ENCODE measurements around the gene SGTA. TPM values are rescaled to one million over a fixed set of nuclear protein-coding genes. Genes with fewer than 3 reads are reported as not detected.

Gene SGTA
- total and polyA plus RNA-seq, 2 of the 4 experiments (the other 2 are of a cell fraction) = 17.4 to 72.9 TPM

DNA sequence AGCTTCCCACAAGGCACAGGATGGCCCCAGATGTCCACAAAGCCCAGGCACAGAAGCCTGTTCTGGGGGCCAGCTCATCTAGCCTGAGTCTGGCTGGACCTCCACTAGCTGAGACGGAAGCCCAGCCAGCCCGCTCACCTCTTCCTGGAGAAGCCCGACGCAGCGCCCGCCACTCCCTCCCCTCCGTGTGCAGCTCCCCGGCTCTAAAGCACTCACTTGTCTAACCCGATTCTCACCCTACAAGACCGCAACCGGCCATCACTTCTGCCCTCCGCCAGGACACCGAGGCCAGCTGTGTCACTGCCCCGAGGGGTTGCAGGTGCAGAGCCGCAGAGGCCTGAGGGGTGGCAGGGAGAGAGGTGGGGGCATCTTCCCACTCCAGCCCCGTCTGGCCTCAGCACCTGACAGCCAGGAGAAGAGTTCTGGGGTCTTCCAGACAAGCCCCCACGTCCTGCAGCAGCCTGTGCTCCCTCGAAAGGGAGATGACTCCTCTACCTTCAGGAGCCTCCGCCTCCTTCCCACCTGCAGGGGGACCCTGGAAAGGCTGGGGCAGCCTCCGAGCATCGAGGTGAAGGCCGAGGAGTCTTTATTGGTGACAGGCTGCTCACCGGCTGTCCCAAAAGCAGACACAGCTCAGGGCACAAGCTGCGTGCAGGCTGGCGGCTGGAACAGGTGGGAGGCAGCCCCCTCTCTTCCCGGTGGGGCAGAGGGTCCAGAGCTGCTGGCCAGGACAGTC, 56.0 kb downstream of the SGTA start:
- H2AK9ac ChIP-seq (replicated peaks; ENCODE audit: low read depth, low read length, poor library complexity) = no peak overlapping the region
- H3K36me3 ChIP-seq (ENCODE audit: control insufficient read depth, insufficient read depth, low read length) = no peaks in the 10 kb centered on the region
- H3K4me1 ChIP-seq (ENCODE audit: control insufficient read depth, insufficient read depth, low read length) = peaks cover 12% of the 10 kb centered on the region
- H3K23ac ChIP-seq (ENCODE audit: low read depth, low read length) = no peak overlapping the region
- no peak overlapping the region for H3K14ac ChIP-seq (replicated peaks; ENCODE audit: low read depth, low read length)
- H4K91ac ChIP-seq (ENCODE audit: insufficient read depth, low read depth, low read length) = no peak overlapping the region
- dilution Hi-C loops (cut with HindIII; ENCODE audit: low sequenced_read_pairs, unreplicated experiment) (no loop called here), intact Hi-C loops (cut with micrococcal nuclease) (no loop called here), in situ Hi-C loops (cut with MboI; ENCODE audit: low sequenced_read_pairs) (no loop called here)
- peaks cover 0 to 6% of the 10 kb centered on the region in 2 experiments; a peak in 1 of 4 replicates for H3K79me1 ChIP-seq (ENCODE audit: low read depth in 1 of 2, low read length in 2 of 2)
- no peak overlapping the region for H3K9ac ChIP-seq (ENCODE audit: low read depth, low read length)
- 40% methylated on average over 4 of the region's 26 CpGs; no CpG with 5 or more reads in 1 of the 2 experiments for WGBS, 2 experiments (ENCODE audit: extremely low coverage in 2 of 2, insufficient read length in 1 of 2)
- no peaks in the 10 kb centered on the region for H3K9me3 ChIP-seq (ENCODE audit: control insufficient read depth, insufficient read depth, low read length)
- no TSS peak for BruUV-seq (replicated peaks)
- no peak overlapping the region for H2BK15ac ChIP-seq (ENCODE audit: low read depth, low read length)
- H3K56ac ChIP-seq (ENCODE audit: extremely low read depth, insufficient read depth, low read length) = no peak overlapping the region
- no peak overlapping the region for H3K4me2 ChIP-seq (ENCODE audit: low read depth, low read length)
- peak overlapping the region; percentile 5 for H2AFZ ChIP-seq (replicated peaks; ENCODE audit: low read length, poor library complexity)
- H2BK120ac ChIP-seq (ENCODE audit: low read depth, low read length) = no peak overlapping the region
- peaks cover 14% of the 10 kb centered on the region for H3K27me3 ChIP-seq (ENCODE audit: control insufficient read depth, insufficient read depth, low read length)
- TF ChIP-seq NFE2L2 (IDR thresholded peaks at IDR 0.05; ENCODE audit: low read depth, low read length) (no peak), SMC3 (IDR thresholded peaks at IDR 0.05; ENCODE audit: low read depth, low read length) (no peak), POLR2A (IDR thresholded peaks at IDR 0.05; ENCODE audit: low read depth, low read length) (no peak), CHD1 (IDR thresholded peaks at IDR 0.05; ENCODE audit: low read depth, low read length) (no peak)
- DNase-seq (no peak), ATAC-seq (ENCODE audit: low read depth) (no peak)
- POLR2A ChIA-PET (ENCODE audit: unreplicated experiment) = no interaction called here
- CTCF ChIA-PET = no interaction called here
- no peak overlapping the region for H2BK20ac ChIP-seq (ENCODE audit: low read depth, low read length)
- no peaks in the 10 kb centered on the region; the same call in 1 of the 2 replicates for H4K20me1 ChIP-seq (ENCODE audit: insufficient read depth, low read length)
- no peak overlapping the region for H2AK5ac ChIP-seq (ENCODE audit: low read depth, low read length)
- no peak overlapping the region for H3K4ac ChIP-seq (ENCODE audit: low read depth, low read length)
- no peak overlapping the region for H2BK5ac ChIP-seq (ENCODE audit: low read depth, low read length, poor library complexity, severe bottlenecking)
- peaks cover 7% of the 10 kb centered on the region; the same call in 1 of the 2 replicates for H3K9me1 ChIP-seq (ENCODE audit: insufficient read depth, low read length)
- H3K18ac ChIP-seq (ENCODE audit: low read depth, low read length) = no peak overlapping the region
- H4K8ac ChIP-seq (ENCODE audit: low read depth in 2 of 2, low read length in 2 of 2) = no peak overlapping the region
- no peak overlapping the region for H3K27ac ChIP-seq (ENCODE audit: insufficient read depth, low read length)
- no peak overlapping the region for H3K4me3 ChIP-seq (ENCODE audit: insufficient read depth, low read depth, low read length)
- no peak overlapping the region for H4K5ac ChIP-seq (ENCODE audit: low read depth, low read length)

All from IMR-90 (cell line).